MM.1S (cell line): Measurements from ENCODE around the gene UQCC2.

Source experiments
- DNase-seq: peaks from one replicate; pipeline ENCODE4 v3.0.0-alpha.2; 2015
- H2AFZ ChIP-seq: fragments of 300-600 bp; sonication (generic); 2 replicates; pipeline ENCODE4 v1.6.0; 2016; ENCODE audit warnings: antibody characterized with exemption, low read length
- H3F3A ChIP-seq: fragments of 300-600 bp; sonication (generic); 2 replicates; pipeline ENCODE4 v1.6.1; 2016; ENCODE audit warnings: mild to moderate bottlenecking, antibody characterized with exemption, low read length, moderate library complexity, mixed read lengths; ENCODE audit not compliant: insufficient read depth
- H3K27ac ChIP-seq: fragments of 300-600 bp; sonication (generic); 2 replicates; pipeline ENCODE4 v1.5.1; 2016; ENCODE audit warnings: mild to moderate bottlenecking, low read length
- H3K27me3 ChIP-seq: fragments of 300-600 bp; sonication (generic); replicated peaks from 2 replicates; pipeline ENCODE4 v1.6.0; 2016; ENCODE audit warnings: low read length; ENCODE audit not compliant: insufficient read depth
- H3K36me3 ChIP-seq: fragments of 300-600 bp; sonication (generic); replicated peaks from 2 replicates; pipeline ENCODE4 v1.6.1; 2016; ENCODE audit warnings: mild to moderate bottlenecking, low read length, mixed read lengths; ENCODE audit not compliant: insufficient read depth
- H3K4me1 ChIP-seq: fragments of 300-600 bp; sonication (generic); 2 replicates; pipeline ENCODE4 v1.6.1; 2016; ENCODE audit warnings: low read length, mixed read lengths
- H3K4me2 ChIP-seq: fragments of 300-600 bp; sonication (generic); 2 replicates; pipeline ENCODE4 v1.6.0; 2016; ENCODE audit warnings: low read depth, low read length
- H3K4me3 ChIP-seq: fragments of 300-600 bp; sonication (generic); 2 replicates; pipeline ENCODE4 v1.5.1; 2016; ENCODE audit warnings: low read length, mixed read lengths
- H3K79me2 ChIP-seq: fragments of 300-600 bp; sonication (generic); 2 replicates; pipeline ENCODE4 v1.6.1; 2016; ENCODE audit warnings: mixed run types, low read length, mixed read lengths
- H3K9ac ChIP-seq: fragments of 300-600 bp; sonication (generic); 2 replicates; pipeline ENCODE4 v1.6.1; 2016; ENCODE audit warnings: low read length, mixed read lengths
- H3K9me2 ChIP-seq: fragments of 300-600 bp; sonication (generic); replicated peaks from 2 replicates; pipeline ENCODE4 v1.6.1; 2016; ENCODE audit warnings: mild to moderate bottlenecking, low read length, mixed read lengths; ENCODE audit not compliant: insufficient read depth
- H3K9me3 ChIP-seq: fragments of 300-600 bp; sonication (generic); replicated peaks from 2 replicates; pipeline ENCODE4 v1.6.1; 2016; ENCODE audit warnings: mild to moderate bottlenecking, low read length, mixed read lengths; ENCODE audit not compliant: insufficient read depth
- H4K20me1 ChIP-seq: fragments of 300-600 bp; sonication (generic); 2 replicates; pipeline ENCODE4 v1.6.1; 2016; ENCODE audit warnings: mild to moderate bottlenecking, low read length, moderate library complexity, mixed read lengths; ENCODE audit not compliant: insufficient read depth
- EZH2 ChIP-seq: fragments of 300-600 bp; sonication (generic); optimal IDR thresholded peaks from 2 replicates; pipeline ENCODE3; 2017; ENCODE audit warnings: low read depth, mild to moderate bottlenecking, antibody characterized with exemption, low read length, mixed read lengths
- EZH2phosphoT487 ChIP-seq: fragments of 300-600 bp; sonication (generic); IDR thresholded peaks from 2 replicates; pipeline ENCODE4 v1.6.1; 2018; ENCODE audit warnings: antibody characterized with exemption, low read length
- TF ChIP-seq, protein P1 (sequence below): fragments of 300-600 bp; sonication (generic); IDR thresholded peaks from 2 replicates; pipeline ENCODE4 v1.5.1; 2016; ENCODE audit warnings: antibody characterized with exemption, low read length, mixed read lengths

UQCC2 gene

DNA sequence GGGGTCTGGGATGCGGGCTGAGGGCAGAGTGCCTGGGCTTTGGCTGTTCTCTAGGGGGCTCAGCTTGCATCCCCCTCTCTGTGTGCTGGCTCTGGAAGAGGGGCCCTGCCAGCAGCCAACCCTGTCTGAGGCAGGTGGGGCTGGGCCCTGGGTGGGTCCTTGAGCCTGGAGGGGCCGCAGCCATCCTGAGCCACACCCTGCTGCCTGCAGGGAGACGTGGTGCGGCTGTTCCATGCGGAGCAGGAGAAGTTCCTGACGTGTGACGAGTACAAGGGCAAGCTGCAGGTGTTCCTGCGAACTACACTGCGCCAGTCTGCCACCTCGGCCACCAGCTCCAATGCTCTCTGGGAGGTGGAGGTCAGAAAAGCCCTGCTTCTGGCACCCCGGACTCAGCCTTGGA, 49.2 kb downstream of the UQCC2 start:
- Histone ChIP-seq H3K27ac (no peak overlapping the region), H3K4me1 (no peaks in the 10 kb centered on the region), H3K9me3 (no peaks in the 10 kb centered on the region), H2AFZ (no peak overlapping the region), H3K27me3 (no peaks in the 10 kb centered on the region), H3K4me3 (no peak overlapping the region), H3K36me3 (no peaks in the 10 kb centered on the region), H3K9ac (no peak overlapping the region), H3K9me2 (no peaks in the 10 kb centered on the region), H3K4me2 (no peak overlapping the region), H3K79me2 (no peaks in the 10 kb centered on the region), H3F3A (no peaks in the 10 kb centered on the region), H4K20me1 (no peaks in the 10 kb centered on the region)
- DNase-seq, result no peak
- TF ChIP-seq EZH2phosphoT487 (no peak), EZH2 (no peak)
- TF ChIP-seq, protein P1, sequence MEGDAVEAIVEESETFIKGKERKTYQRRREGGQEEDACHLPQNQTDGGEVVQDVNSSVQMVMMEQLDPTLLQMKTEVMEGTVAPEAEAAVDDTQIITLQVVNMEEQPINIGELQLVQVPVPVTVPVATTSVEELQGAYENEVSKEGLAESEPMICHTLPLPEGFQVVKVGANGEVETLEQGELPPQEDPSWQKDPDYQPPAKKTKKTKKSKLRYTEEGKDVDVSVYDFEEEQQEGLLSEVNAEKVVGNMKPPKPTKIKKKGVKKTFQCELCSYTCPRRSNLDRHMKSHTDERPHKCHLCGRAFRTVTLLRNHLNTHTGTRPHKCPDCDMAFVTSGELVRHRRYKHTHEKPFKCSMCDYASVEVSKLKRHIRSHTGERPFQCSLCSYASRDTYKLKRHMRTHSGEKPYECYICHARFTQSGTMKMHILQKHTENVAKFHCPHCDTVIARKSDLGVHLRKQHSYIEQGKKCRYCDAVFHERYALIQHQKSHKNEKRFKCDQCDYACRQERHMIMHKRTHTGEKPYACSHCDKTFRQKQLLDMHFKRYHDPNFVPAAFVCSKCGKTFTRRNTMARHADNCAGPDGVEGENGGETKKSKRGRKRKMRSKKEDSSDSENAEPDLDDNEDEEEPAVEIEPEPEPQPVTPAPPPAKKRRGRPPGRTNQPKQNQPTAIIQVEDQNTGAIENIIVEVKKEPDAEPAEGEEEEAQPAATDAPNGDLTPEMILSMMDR, result no peak

DNA sequence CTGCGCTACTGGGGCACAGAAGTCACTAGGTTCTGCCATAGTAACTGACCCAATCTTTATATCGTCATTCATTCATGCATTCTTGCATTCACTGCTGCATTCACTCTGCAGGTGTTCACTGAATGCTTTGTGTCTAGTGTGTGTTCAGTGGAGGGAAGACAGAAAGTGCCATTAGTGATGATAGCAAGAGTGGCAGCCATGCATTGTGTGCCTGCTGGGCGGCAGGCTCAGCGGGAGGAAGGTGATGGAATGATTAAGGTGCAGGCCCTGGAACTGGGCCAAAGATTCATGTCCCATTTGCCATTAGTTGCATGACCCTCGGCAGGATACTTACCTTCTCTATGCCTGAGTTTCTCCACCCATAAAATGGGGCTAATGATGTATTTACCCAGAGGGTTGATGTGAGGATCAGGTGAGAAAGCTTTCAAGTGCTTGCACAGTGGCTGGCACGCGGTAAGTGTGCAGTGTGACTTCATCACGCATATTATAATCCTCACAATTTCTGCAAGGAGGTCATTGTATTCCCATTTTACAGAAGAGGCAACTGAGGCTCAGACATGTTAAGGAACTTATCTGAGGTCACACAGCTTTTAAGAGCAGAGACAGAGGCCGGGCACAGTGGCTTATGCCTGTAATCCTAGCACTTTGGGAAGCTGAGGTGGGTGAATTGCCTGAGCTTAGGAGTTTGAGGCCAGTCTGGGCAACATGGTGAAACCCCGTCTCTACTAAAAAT, 50.2 kb downstream of the UQCC2 start:
- Histone ChIP-seq H3K27ac (no peak overlapping the region), H3K9ac (no peak overlapping the region), H2AFZ (no peak overlapping the region), H3K27me3 (no peaks in the 10 kb centered on the region), H3K79me2 (no peaks in the 10 kb centered on the region), H3K4me2 (no peak overlapping the region), H3K9me3 (no peaks in the 10 kb centered on the region), H4K20me1 (no peaks in the 10 kb centered on the region), H3K4me3 (no peak overlapping the region), H3F3A (no peaks in the 10 kb centered on the region), H3K9me2 (no peaks in the 10 kb centered on the region), H3K4me1 (no peaks in the 10 kb centered on the region), H3K36me3 (no peaks in the 10 kb centered on the region)
- TF ChIP-seq EZH2phosphoT487, result no peak
- no peak for TF ChIP-seq EZH2
- DNase-seq, result no peak

DNA sequence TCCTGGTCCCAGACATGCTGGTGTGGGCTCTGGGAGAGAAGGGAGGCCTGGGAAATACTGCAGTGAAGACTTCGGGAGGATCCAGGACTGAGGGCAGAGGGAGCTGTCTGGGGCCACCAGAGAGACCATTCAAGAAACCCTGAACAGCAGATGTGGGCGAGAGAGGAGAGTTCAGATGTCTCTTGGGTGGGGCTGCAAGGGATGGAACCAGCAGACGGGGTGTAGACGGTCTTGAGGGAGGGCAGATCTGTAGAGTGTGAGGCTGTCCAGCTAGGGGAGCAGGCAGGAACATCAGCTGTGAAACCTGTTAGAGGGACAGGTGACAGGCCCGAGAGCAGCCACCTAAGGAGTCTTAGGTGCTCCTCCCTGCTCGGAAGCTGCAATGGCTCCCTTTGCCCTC, 51.5 kb downstream of the UQCC2 start:
- no peak overlapping the region for H3K4me2 ChIP-seq
- no peaks in the 10 kb centered on the region for H3F3A ChIP-seq
- H3K4me3 ChIP-seq, result no peak overlapping the region
- DNase-seq, result no peak
- no peaks in the 10 kb centered on the region for H3K9me3 ChIP-seq
- H3K36me3 ChIP-seq, result no peaks in the 10 kb centered on the region
- no peak overlapping the region for H3K9ac ChIP-seq
- H3K27ac ChIP-seq, result no peak overlapping the region
- peaks cover 8% of the 10 kb centered on the region; the same call in 1 of the 2 replicates for H3K79me2 ChIP-seq
- H3K4me1 ChIP-seq, result no peaks in the 10 kb centered on the region
- no peaks in the 10 kb centered on the region for H3K9me2 ChIP-seq
- no peak overlapping the region for H2AFZ ChIP-seq
- no peaks in the 10 kb centered on the region for H4K20me1 ChIP-seq
- H3K27me3 ChIP-seq, result no peaks in the 10 kb centered on the region
- TF ChIP-seq EZH2phosphoT487, result no peak
- TF ChIP-seq, protein P1, result no peak

DNA sequence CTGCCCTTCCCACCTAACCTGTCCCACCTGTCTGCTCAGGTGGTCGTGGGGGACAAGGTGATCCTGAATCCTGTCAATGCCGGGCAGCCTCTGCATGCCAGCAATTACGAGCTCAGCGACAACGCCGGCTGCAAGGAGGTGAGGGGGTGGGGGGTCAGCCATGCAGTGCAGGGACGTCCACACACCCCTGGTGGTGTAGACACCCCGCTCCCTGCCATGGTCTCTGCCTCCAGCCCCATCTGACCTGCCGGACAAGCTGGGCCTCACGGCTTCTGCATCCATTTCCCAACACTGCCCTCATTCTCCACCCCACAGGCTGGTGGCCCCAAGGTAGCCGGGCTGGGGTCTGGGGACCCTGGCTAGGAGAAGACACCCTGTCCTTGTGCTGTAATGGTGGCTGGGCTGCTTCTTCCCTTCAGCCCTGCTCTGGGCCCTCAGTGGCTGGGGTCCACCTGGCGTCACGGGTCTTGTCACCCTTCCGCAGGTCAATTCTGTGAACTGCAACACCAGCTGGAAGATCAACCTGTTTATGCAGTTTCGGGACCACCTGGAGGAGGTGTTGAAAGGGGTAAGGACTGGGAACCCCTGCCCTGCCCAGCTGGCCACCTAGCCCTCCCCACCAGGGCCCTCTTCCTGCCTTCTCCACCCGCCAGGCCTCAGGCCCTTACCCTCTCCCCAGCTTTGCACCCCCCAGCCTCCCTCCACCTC, 52.4 kb downstream of the UQCC2 start:
- Histone ChIP-seq H3K9ac (no peak overlapping the region), H3K27ac (no peak overlapping the region), H3K9me2 (no peaks in the 10 kb centered on the region), H2AFZ (no peak overlapping the region), H3K9me3 (no peaks in the 10 kb centered on the region), H3K4me3 (no peak overlapping the region), H3K79me2 (peaks cover 16% of the 10 kb centered on the region), H3K27me3 (no peaks in the 10 kb centered on the region), H3K4me2 (no peak overlapping the region), H3F3A (no peaks in the 10 kb centered on the region), H3K4me1 (no peaks in the 10 kb centered on the region), H3K36me3 (no peaks in the 10 kb centered on the region), H4K20me1 (no peaks in the 10 kb centered on the region)
- TF ChIP-seq EZH2phosphoT487 (no peak), EZH2 (no peak)
- TF ChIP-seq, protein P1, result no peak
- no peak for DNase-seq
